DOHH2 (cell line): Measurements from ENCODE around the gene TAPT1.

ENCODE experiments used
- H3F3A ChIP-seq: fragments of 200-600 bp; sonication (generic), shearing (Covaris generic); 2 replicates; pipeline ENCODE4 v1.6.0; 2016; ENCODE audit warnings: antibody characterized with exemption, mild to moderate bottlenecking; ENCODE audit not compliant: control insufficient read depth, insufficient read depth
- H3K27ac ChIP-seq: fragments of 200-600 bp; sonication (generic); 2 replicates; pipeline ENCODE4 v1.5.1; 2014; ENCODE audit warnings: low read depth, mild to moderate bottlenecking, low read length, moderate library complexity
- H3K27me3 ChIP-seq: fragments of 200-600 bp; sonication (generic); 2 replicates; pipeline ENCODE4 v1.6.1; 2014; ENCODE audit warnings: mild to moderate bottlenecking, low read length, mixed read lengths; ENCODE audit not compliant: control insufficient read depth
- H3K36me3 ChIP-seq: fragments of 200-600 bp; sonication (generic); 2 replicates; pipeline ENCODE4 v1.6.1; 2014; ENCODE audit warnings: mild to moderate bottlenecking, low read length, moderate library complexity, mixed read lengths; ENCODE audit not compliant: control insufficient read depth
- H3K4me1 ChIP-seq: fragments of 200-600 bp; sonication (generic); 2 replicates; pipeline ENCODE4 v1.6.1; 2014; ENCODE audit warnings: mild to moderate bottlenecking, low read length, mixed read lengths; ENCODE audit not compliant: control insufficient read depth
- H3K4me2 ChIP-seq: fragments of 200-600 bp; sonication (generic); 2 replicates; pipeline ENCODE4 v1.6.0; 2014; ENCODE audit warnings: mild to moderate bottlenecking, low read length, moderate library complexity
- H3K4me3 ChIP-seq: fragments of 200-600 bp; sonication (generic); 2 replicates; pipeline ENCODE4 v1.5.1; 2014; ENCODE audit warnings: mild to moderate bottlenecking, low read length, mixed read lengths
- H3K79me2 ChIP-seq: fragments of 200-600 bp; sonication (generic); 2 replicates; pipeline ENCODE4 v1.6.1; 2014; ENCODE audit warnings: mild to moderate bottlenecking, low read length, mixed read lengths; ENCODE audit not compliant: control insufficient read depth
- H3K9me2 ChIP-seq: fragments of 200-600 bp; sonication (generic); replicated peaks from 2 replicates; pipeline ENCODE4 v1.6.1; 2014; ENCODE audit warnings: mild to moderate bottlenecking, low read length, mixed read lengths; ENCODE audit not compliant: control insufficient read depth
- H3K9me3 ChIP-seq: fragments of 200-600 bp; sonication (generic); 2 replicates; pipeline ENCODE4 v1.6.1; 2014; ENCODE audit warnings: antibody characterized with exemption, low read length, mixed read lengths; ENCODE audit not compliant: control insufficient read depth, insufficient read depth
- H4K20me1 ChIP-seq: fragments of 200-600 bp; sonication (generic); 2 replicates; pipeline ENCODE4 v1.6.0; 2014; ENCODE audit warnings: low read depth, mild to moderate bottlenecking, antibody characterized with exemption, low read length, moderate library complexity; ENCODE audit not compliant: control insufficient read depth, insufficient read depth
- CTCF ChIP-seq: fragments of 200-600 bp; sonication (generic); IDR thresholded peaks from one replicate; pipeline ENCODE4 v1.5.1; 2014; ENCODE audit warnings: antibody characterized with exemption, mild to moderate bottlenecking, low read depth, low read length; ENCODE audit not compliant: poor library complexity, severe bottlenecking
- EZH2phosphoT487 ChIP-seq: fragments of 200-600 bp; sonication (generic); IDR thresholded peaks from 2 replicates; pipeline ENCODE4 v1.6.1; 2017; ENCODE audit warnings: borderline replicate concordance, mild to moderate bottlenecking, antibody characterized with exemption, low read length, moderate library complexity, mixed read lengths

The TAPT1 gene

GRCh38 chr4:16192631-16193518 lies 33.4 kb downstream of the TAPT1 start:
- TF ChIP-seq CTCF (no peak), EZH2phosphoT487 (no peak)
- H3K4me1 ChIP-seq = no peaks in the 10 kb centered on the region
- H3K9me3 ChIP-seq = no peaks in the 10 kb centered on the region
- no peak overlapping the region for H3K4me2 ChIP-seq
- peaks cover 5% of the 10 kb centered on the region for H3K79me2 ChIP-seq
- H3K9me2 ChIP-seq = no peaks in the 10 kb centered on the region
- peaks cover 2% of the 10 kb centered on the region; the same call in 1 of the 2 replicates for H4K20me1 ChIP-seq
- no peak overlapping the region for H3K4me3 ChIP-seq
- H3K27ac ChIP-seq = no peak overlapping the region
- H3F3A ChIP-seq = no peaks in the 10 kb centered on the region
- peaks cover 45% of the 10 kb centered on the region for H3K36me3 ChIP-seq
- H3K27me3 ChIP-seq = no peaks in the 10 kb centered on the region

GRCh38 chr4:16192057-16192456 lies 34.2 kb downstream of the TAPT1 start:
- H3K4me3 ChIP-seq = no peak overlapping the region
- TF ChIP-seq CTCF = no peak
- no peak for TF ChIP-seq EZH2phosphoT487
- H4K20me1 ChIP-seq = no peaks in the 10 kb centered on the region; the same call in 1 of the 2 replicates
- H3K79me2 ChIP-seq = no peaks in the 10 kb centered on the region
- no peak overlapping the region for H3K27ac ChIP-seq
- no peaks in the 10 kb centered on the region for H3K4me1 ChIP-seq
- H3K36me3 ChIP-seq = peaks cover 38% of the 10 kb centered on the region
- no peaks in the 10 kb centered on the region for H3K27me3 ChIP-seq
- no peak overlapping the region for H3K4me2 ChIP-seq
- no peaks in the 10 kb centered on the region for H3K9me2 ChIP-seq
- H3K9me3 ChIP-seq = no peaks in the 10 kb centered on the region
- H3F3A ChIP-seq = no peaks in the 10 kb centered on the region

GRCh38 chr4:16187455-16187854 lies 38.8 kb downstream of the TAPT1 start:
- H3K36me3 ChIP-seq = peaks cover 44% of the 10 kb centered on the region

More at GRCh38 chr4:16187455-16187854, 38.8 kb downstream of the TAPT1 start:
- no peaks in the 10 kb centered on the region for H4K20me1 ChIP-seq
- no peaks in the 10 kb centered on the region for H3F3A ChIP-seq
- no peak overlapping the region for H3K27ac ChIP-seq
- H3K4me3 ChIP-seq = no peak overlapping the region
- H3K9me2 ChIP-seq = no peaks in the 10 kb centered on the region
- no peaks in the 10 kb centered on the region for H3K79me2 ChIP-seq
- TF ChIP-seq EZH2phosphoT487 (no peak), CTCF (no peak)
- H3K9me3 ChIP-seq = no peaks in the 10 kb centered on the region
- no peak overlapping the region for H3K4me2 ChIP-seq
- H3K27me3 ChIP-seq = no peaks in the 10 kb centered on the region
- peaks cover 11% of the 10 kb centered on the region for H3K4me1 ChIP-seq
